ENCODE data around the gene RIOX2. TPM values are rescaled to one million over a fixed set of nuclear protein-coding genes. Genes with fewer than 3 reads are reported as not detected.

RIOX2 gene
- total RNA-seq, 2 donors from 2014 or later: 12.5 to 13.6 TPM

DNA sequence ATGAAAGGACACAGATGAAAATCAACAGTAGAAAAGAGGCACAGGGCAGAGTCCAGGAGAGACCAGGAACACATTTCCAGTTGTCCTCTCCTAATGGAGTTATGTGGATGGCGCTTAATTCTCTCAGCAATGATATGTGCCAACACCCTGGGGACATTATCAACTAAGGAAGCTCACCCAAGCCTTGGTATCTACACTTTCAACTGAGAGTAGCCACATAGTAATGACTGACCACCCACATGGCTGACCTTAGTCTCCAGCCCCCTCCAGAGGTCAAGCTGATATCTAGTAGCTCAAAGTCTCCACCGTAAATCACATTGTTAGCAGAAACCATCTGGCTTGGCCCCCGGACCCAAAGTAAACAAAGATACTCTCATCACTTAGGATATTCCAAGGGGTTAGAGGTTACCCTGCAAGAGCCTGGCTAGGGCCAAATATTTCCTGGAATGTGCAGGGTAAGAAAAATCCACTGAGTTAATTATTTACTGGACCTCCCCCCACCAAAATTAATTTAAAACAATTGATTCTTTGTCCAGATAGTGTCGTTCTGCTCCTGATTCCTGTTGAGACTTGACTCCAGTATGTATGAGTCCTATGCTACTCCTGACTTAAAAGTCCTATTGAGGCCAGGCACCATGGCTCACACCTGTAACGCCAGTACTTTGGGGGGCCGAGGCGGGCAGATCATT is 38.1 kb upstream of the RIOX2 start:
- no peak overlapping the region for H3K27ac Mint-ChIP-seq
- H3K9ac ChIP-seq (ENCODE audit: extremely low read depth, low read length, poor library complexity, severe bottlenecking): no peak overlapping the region
- H3K27ac ChIP-seq (ENCODE audit: low read depth, low read length): no peak overlapping the region
- TF ChIP-seq, protein P1, sequence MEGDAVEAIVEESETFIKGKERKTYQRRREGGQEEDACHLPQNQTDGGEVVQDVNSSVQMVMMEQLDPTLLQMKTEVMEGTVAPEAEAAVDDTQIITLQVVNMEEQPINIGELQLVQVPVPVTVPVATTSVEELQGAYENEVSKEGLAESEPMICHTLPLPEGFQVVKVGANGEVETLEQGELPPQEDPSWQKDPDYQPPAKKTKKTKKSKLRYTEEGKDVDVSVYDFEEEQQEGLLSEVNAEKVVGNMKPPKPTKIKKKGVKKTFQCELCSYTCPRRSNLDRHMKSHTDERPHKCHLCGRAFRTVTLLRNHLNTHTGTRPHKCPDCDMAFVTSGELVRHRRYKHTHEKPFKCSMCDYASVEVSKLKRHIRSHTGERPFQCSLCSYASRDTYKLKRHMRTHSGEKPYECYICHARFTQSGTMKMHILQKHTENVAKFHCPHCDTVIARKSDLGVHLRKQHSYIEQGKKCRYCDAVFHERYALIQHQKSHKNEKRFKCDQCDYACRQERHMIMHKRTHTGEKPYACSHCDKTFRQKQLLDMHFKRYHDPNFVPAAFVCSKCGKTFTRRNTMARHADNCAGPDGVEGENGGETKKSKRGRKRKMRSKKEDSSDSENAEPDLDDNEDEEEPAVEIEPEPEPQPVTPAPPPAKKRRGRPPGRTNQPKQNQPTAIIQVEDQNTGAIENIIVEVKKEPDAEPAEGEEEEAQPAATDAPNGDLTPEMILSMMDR (conservative IDR thresholded peaks at IDR 0.05): peak; percentile 39
- H3K4me1 ChIP-seq (ENCODE audit: control insufficient read depth, insufficient read depth, low read length): no peaks in the 10 kb centered on the region
- WGBS, 2 experiments (ENCODE audit: insufficient coverage in 1 of 2, insufficient read length in 1 of 2): 80 to 88% methylated on average over 7 of the region's 7 CpGs
- H3K36me3 ChIP-seq (ENCODE audit: control insufficient read depth, insufficient read depth, low read length): no peaks in the 10 kb centered on the region
- no peaks in the 10 kb centered on the region for H3K36me3 Mint-ChIP-seq (ENCODE audit: low read depth)
- no peak overlapping the region for H3K4me3 ChIP-seq (ENCODE audit: low read length)
- H3K9me3 ChIP-seq (ENCODE audit: control insufficient read depth, low read length): no peaks in the 10 kb centered on the region
- no peaks in the 10 kb centered on the region for H3K4me1 Mint-ChIP-seq
- peak; percentile 47 for DNase-seq
- no peaks in the 10 kb centered on the region for H3K27me3 Mint-ChIP-seq (ENCODE audit: insufficient read depth)
- no peak overlapping the region for H3K4me3 Mint-ChIP-seq
- H3K27me3 ChIP-seq (ENCODE audit: control insufficient read depth, insufficient read depth, low read length, poor library complexity, severe bottlenecking): no peaks in the 10 kb centered on the region
- no peaks in the 10 kb centered on the region for H3K9me3 Mint-ChIP-seq

DNA sequence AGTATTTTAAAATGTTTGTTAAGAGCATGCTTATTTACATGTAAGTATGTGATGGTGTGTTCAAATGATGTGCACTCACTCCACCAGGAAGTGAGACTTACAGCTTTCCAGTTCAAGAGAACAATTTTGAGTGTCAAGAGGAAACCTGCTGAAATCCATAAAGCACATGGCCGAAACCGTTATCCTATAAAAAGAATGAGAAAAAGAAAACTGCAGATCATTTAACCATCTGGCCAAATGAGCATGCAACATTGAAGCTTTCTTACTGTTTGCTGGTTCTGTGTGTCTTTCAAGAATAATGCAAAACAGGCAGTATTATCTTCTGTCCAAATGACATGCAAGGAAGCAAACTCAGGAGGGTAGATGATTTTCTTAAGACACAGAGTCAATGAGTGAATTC is 36.6 kb upstream of the RIOX2 start:
- Mint-ChIP-seq H3K27ac (no peak overlapping the region), H3K36me3 (ENCODE audit: low read depth) (no peaks in the 10 kb centered on the region), H3K4me1 (no peaks in the 10 kb centered on the region), H3K9me3 (no peaks in the 10 kb centered on the region), H3K27me3 (ENCODE audit: insufficient read depth) (no peaks in the 10 kb centered on the region), H3K4me3 (no peak overlapping the region)
- no peak overlapping the region for H3K27ac ChIP-seq (ENCODE audit: low read depth, low read length)
- H3K9ac ChIP-seq (ENCODE audit: extremely low read depth, low read length, poor library complexity, severe bottlenecking): no peak overlapping the region
- TF ChIP-seq, protein P1 (conservative IDR thresholded peaks at IDR 0.05): no peak
- no peaks in the 10 kb centered on the region for H3K9me3 ChIP-seq (ENCODE audit: control insufficient read depth, low read length)
- no peaks in the 10 kb centered on the region for H3K4me1 ChIP-seq (ENCODE audit: control insufficient read depth, insufficient read depth, low read length)
- H3K4me3 ChIP-seq (ENCODE audit: low read length): no peak overlapping the region
- no peak for DNase-seq
- 97 to 100% methylated on average over 2 of the region's 2 CpGs for WGBS, 2 experiments (ENCODE audit: insufficient coverage in 1 of 2, insufficient read length in 1 of 2)
- H3K36me3 ChIP-seq (ENCODE audit: control insufficient read depth, insufficient read depth, low read length): no peaks in the 10 kb centered on the region
- no peaks in the 10 kb centered on the region for H3K27me3 ChIP-seq (ENCODE audit: control insufficient read depth, insufficient read depth, low read length, poor library complexity, severe bottlenecking)

DNA sequence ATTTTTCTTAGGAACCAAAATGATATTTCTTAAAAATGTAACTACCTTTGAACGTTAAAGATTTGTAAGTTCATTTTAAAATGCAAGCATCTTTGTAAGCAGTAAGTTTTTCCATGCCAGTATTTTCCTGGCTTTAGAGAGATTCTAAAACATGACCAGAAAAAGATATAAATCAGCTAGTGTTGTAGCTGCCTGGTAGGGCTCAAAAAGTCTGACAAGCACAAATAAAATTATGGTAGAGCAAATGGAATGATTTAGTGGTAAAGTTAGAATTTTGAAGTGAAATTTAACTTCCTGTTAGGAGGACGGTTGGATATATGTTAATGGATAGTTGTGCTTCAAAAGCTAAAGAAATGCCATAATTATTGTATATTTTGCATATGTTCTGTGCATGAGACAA is 33.2 kb upstream of the RIOX2 start:
- DNase-seq: no peak
- no peak overlapping the region for H3K4me3 ChIP-seq (ENCODE audit: low read length)
- 84% methylated on average over 2 of the region's 2 CpGs; no CpG with 5 or more reads in 1 of the 2 experiments for WGBS, 2 experiments (ENCODE audit: insufficient coverage in 1 of 2, insufficient read length in 1 of 2)
- no peaks in the 10 kb centered on the region for H3K36me3 ChIP-seq (ENCODE audit: control insufficient read depth, insufficient read depth, low read length)
- H3K4me1 Mint-ChIP-seq: no peaks in the 10 kb centered on the region
- no peak overlapping the region for H3K4me3 Mint-ChIP-seq
- H3K27me3 ChIP-seq (ENCODE audit: control insufficient read depth, insufficient read depth, low read length, poor library complexity, severe bottlenecking): no peaks in the 10 kb centered on the region
- no peak overlapping the region for H3K9ac ChIP-seq (ENCODE audit: extremely low read depth, low read length, poor library complexity, severe bottlenecking)
- H3K36me3 Mint-ChIP-seq (ENCODE audit: low read depth): no peaks in the 10 kb centered on the region
- no peak overlapping the region for H3K27ac ChIP-seq (ENCODE audit: low read depth, low read length)
- no peaks in the 10 kb centered on the region for H3K27me3 Mint-ChIP-seq (ENCODE audit: insufficient read depth)
- TF ChIP-seq, protein P1 (conservative IDR thresholded peaks at IDR 0.05): no peak
- H3K27ac Mint-ChIP-seq: no peak overlapping the region
- no peaks in the 10 kb centered on the region for H3K9me3 Mint-ChIP-seq
- no peaks in the 10 kb centered on the region for H3K4me1 ChIP-seq (ENCODE audit: control insufficient read depth, insufficient read depth, low read length)
- no peaks in the 10 kb centered on the region for H3K9me3 ChIP-seq (ENCODE audit: control insufficient read depth, low read length)

Measured in endodermal cell (in vitro differentiated cells).